ENCODE data around the gene TAC3.

The TAC3 gene

GRCh38 chr12:57051011-57051410 lies 34.7 kb upstream of the TAC3 start:
- Histone ChIP-seq H3K9me3 (ENCODE audit: severe bottlenecking) (no peaks in the 10 kb centered on the region), H3K4me3 (ENCODE audit: low read depth, low read length) (no peak overlapping the region), H3K27ac (no peak overlapping the region), H3K36me3 (0 out of 2 replicates have a peak, but pooled peaks cover 4% of the 10 kb centered on the region), H3K27me3 (ENCODE audit: insufficient read depth, low read depth, severe bottlenecking) (no peaks in the 10 kb centered on the region)
- no peak for TF ChIP-seq CTCF (IDR thresholded peaks at IDR 0.05; ENCODE audit: low read depth, low read length)
- no peak for DNase-seq

GRCh38 chr12:57049890-57050289 lies 33.6 kb upstream of the TAC3 start, which contains the start of gene MYO1A:
Gene MYO1A (minus strand): TSS chr12:57050129. CDS start chr12:57048323, 1,806 bp downstream.
- Histone ChIP-seq H3K27me3 (ENCODE audit: insufficient read depth, low read depth, severe bottlenecking) (no peaks in the 10 kb centered on the region), H3K36me3 (no peaks in the 10 kb centered on the region), H3K9me3 (ENCODE audit: severe bottlenecking) (no peaks in the 10 kb centered on the region), H3K27ac (no peak within 1 kb of the TSS), H3K4me3 (ENCODE audit: low read depth, low read length) (no peak within 1 kb of the TSS)
- DNase-seq, result no peak
- no peak for TF ChIP-seq CTCF (IDR thresholded peaks at IDR 0.05; ENCODE audit: low read depth, low read length)

GRCh38 chr12:57049119-57049446 lies 32.8 kb upstream of the TAC3 start:
- Histone ChIP-seq H3K4me3 (ENCODE audit: low read depth, low read length) (no peak overlapping the region), H3K9me3 (ENCODE audit: severe bottlenecking) (no peaks in the 10 kb centered on the region), H3K27me3 (ENCODE audit: insufficient read depth, low read depth, severe bottlenecking) (no peaks in the 10 kb centered on the region), H3K36me3 (no peaks in the 10 kb centered on the region), H3K27ac (no peak overlapping the region)
- DNase-seq, result no peak
- no peak for TF ChIP-seq CTCF (IDR thresholded peaks at IDR 0.05; ENCODE audit: low read depth, low read length)

GRCh38 chr12:57048423-57049118 lies 32.2 kb upstream of the TAC3 start:
- no peak overlapping the region for H3K4me3 ChIP-seq (ENCODE audit: low read depth, low read length)
- H3K9me3 ChIP-seq (ENCODE audit: severe bottlenecking), result no peaks in the 10 kb centered on the region
- H3K27me3 ChIP-seq (ENCODE audit: insufficient read depth, low read depth, severe bottlenecking), result no peaks in the 10 kb centered on the region
- H3K27ac ChIP-seq, result no peak overlapping the region
- TF ChIP-seq CTCF (IDR thresholded peaks at IDR 0.05; ENCODE audit: low read depth, low read length), result no peak
- no peaks in the 10 kb centered on the region for H3K36me3 ChIP-seq
- no peak for DNase-seq

- Histone ChIP-seq H3K27me3 (ENCODE audit: insufficient read depth, low read depth, severe bottlenecking) (no peaks in the 10 kb centered on the region), H3K36me3 (no peaks in the 10 kb centered on the region), H3K27ac (no peak overlapping the region), H3K9me3 (ENCODE audit: severe bottlenecking) (no peaks in the 10 kb centered on the region), H3K4me3 (ENCODE audit: low read depth, low read length) (no peak overlapping the region)
- no peak for TF ChIP-seq CTCF (IDR thresholded peaks at IDR 0.05; ENCODE audit: low read depth, low read length)
- no peak for DNase-seq
Observed at GRCh38 chr12:57047981-57048380, 31.7 kb upstream of the TAC3 start.
